ENCODE data around the gene PDE6C. TPM values are rescaled to one million over a fixed set of nuclear protein-coding genes. Genes with fewer than 3 reads are reported as not detected.

The PDE6C gene
- total RNA-seq, 2 experiments from 2014 or later, result 0.03 to 0.13 TPM

DNA sequence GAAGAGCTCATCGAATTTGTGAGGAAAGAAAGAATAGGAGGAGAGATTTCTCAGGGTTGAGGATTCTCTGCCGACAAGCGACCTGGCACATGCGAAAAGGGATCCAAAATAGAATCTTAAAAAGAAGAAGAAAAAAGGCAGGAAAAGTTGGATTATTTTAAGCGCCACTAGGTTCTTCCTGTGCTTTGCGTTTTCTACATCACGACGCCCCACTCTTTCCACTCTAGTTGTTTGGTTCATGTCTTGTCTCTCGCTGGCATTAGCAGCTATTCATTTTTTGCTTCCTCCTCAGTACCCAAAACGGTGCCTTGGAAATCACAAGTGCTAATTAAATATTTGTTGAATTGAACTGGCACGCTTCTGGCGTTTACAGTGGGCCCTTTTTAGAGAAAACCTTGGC is 90.7 kb downstream of the PDE6C start:
- no peaks in the 10 kb centered on the region for H4K20me1 ChIP-seq (ENCODE audit: insufficient read depth, low read length)
- ChIA-PET POLR2A (interaction anchor here (0.5 to 3.2 kb wide), 13 partner anchors 9 to 656 kb away, joined by 3 to 14 read pairs (median 4); no protein-coding TSS in a partner anchor), CTCF (ENCODE audit: unreplicated experiment) (interaction anchor here (0.7 to 1.4 kb wide), 4 partner anchors 9 to 327 kb away, joined by 3 to 4 read pairs (median 4); no protein-coding TSS in a partner anchor)
- TSS peak; percentile 78 for BruUV-seq (replicated peaks)
- H3K9me3 ChIP-seq (ENCODE audit: low read length), result no peaks in the 10 kb centered on the region
- DNase-seq (ENCODE audit: low spot score), result peak; percentile 16
- H3K27ac ChIP-seq (ENCODE audit: low read depth, low read length, poor library complexity, severe bottlenecking), result peak overlapping the region; percentile 64
- H3K9me2 ChIP-seq (ENCODE audit: insufficient read depth, low read length), result no peaks in the 10 kb centered on the region
- peak overlapping the region; percentile 98 for H2AFZ ChIP-seq (ENCODE audit: low read length)
- TF ChIP-seq, protein P1, sequence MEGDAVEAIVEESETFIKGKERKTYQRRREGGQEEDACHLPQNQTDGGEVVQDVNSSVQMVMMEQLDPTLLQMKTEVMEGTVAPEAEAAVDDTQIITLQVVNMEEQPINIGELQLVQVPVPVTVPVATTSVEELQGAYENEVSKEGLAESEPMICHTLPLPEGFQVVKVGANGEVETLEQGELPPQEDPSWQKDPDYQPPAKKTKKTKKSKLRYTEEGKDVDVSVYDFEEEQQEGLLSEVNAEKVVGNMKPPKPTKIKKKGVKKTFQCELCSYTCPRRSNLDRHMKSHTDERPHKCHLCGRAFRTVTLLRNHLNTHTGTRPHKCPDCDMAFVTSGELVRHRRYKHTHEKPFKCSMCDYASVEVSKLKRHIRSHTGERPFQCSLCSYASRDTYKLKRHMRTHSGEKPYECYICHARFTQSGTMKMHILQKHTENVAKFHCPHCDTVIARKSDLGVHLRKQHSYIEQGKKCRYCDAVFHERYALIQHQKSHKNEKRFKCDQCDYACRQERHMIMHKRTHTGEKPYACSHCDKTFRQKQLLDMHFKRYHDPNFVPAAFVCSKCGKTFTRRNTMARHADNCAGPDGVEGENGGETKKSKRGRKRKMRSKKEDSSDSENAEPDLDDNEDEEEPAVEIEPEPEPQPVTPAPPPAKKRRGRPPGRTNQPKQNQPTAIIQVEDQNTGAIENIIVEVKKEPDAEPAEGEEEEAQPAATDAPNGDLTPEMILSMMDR (conservative IDR thresholded peaks at IDR 0.05; ENCODE audit: low read length), result no peak
- TF ChIP-seq EZH2phosphoT487 (IDR thresholded peaks at IDR 0.05; ENCODE audit: borderline replicate concordance, low read depth, low read length), result no peak
- peaks cover 11% of the 10 kb centered on the region; the same call in 1 of the 2 replicates for H3K79me2 ChIP-seq (ENCODE audit: insufficient read depth, low read depth, low read length)
- peaks cover 18% of the 10 kb centered on the region for H3K36me3 ChIP-seq (ENCODE audit: insufficient read depth, low read length)
- H3K4me1 ChIP-seq (ENCODE audit: insufficient read depth, low read length, poor library complexity, severe bottlenecking), result peaks cover 25% of the 10 kb centered on the region
- H3K4me2 ChIP-seq (ENCODE audit: low read length), result peak overlapping the region; percentile 94
- peak overlapping the region; percentile 73 for H3K4me3 ChIP-seq (ENCODE audit: low read depth, low read length, poor library complexity, severe bottlenecking)
- intact Hi-C loops (cut with micrococcal nuclease; ENCODE audit: unreplicated experiment), result loop anchor here (5.0 to 10.0 kb wide), 3 partner anchors 192 to 844 kb away; partner anchors contain the start of genes HELLS and SLC35G1

- peaks cover 10% of the 10 kb centered on the region; the same call in 1 of the 2 replicates for H3K36me3 ChIP-seq (ENCODE audit: insufficient read depth, low read length)
- peak overlapping the region; percentile 12; the same call in 1 of the 2 replicates for H3K4me2 ChIP-seq (ENCODE audit: low read length)
- peaks cover 25% of the 10 kb centered on the region for H3K4me1 ChIP-seq (ENCODE audit: insufficient read depth, low read length, poor library complexity, severe bottlenecking)
- H3K79me2 ChIP-seq (ENCODE audit: insufficient read depth, low read depth, low read length), result peaks cover 11% of the 10 kb centered on the region; the same call in 1 of the 2 replicates
- CTCF ChIA-PET (ENCODE audit: unreplicated experiment), result interaction anchor here (0.6 kb wide), 1 partner anchor 92 kb away, joined by 3 read pairs; no protein-coding TSS in a partner anchor
- TF ChIP-seq, protein P1 (conservative IDR thresholded peaks at IDR 0.05; ENCODE audit: low read length), result no peak
- no peak for TF ChIP-seq EZH2phosphoT487 (IDR thresholded peaks at IDR 0.05; ENCODE audit: borderline replicate concordance, low read depth, low read length)
- H2AFZ ChIP-seq (ENCODE audit: low read length), result peak overlapping the region; percentile 98
- no peak overlapping the region for H3K4me3 ChIP-seq (ENCODE audit: low read depth, low read length, poor library complexity, severe bottlenecking)
- DNase-seq (ENCODE audit: low spot score), result no peak
- intact Hi-C loops (cut with micrococcal nuclease; ENCODE audit: unreplicated experiment), result loop anchor here (5.0 to 10.0 kb wide), 3 partner anchors 191 to 843 kb away; partner anchors contain the start of genes HELLS and SLC35G1
- POLR2A ChIA-PET, result interaction anchor here (3.2 kb wide), 1 partner anchor 15 kb away, joined by 14 read pairs; no protein-coding TSS in a partner anchor
- BruUV-seq (replicated peaks), result no TSS peak
- no peaks in the 10 kb centered on the region for H3K9me2 ChIP-seq (ENCODE audit: insufficient read depth, low read length)
- H4K20me1 ChIP-seq (ENCODE audit: insufficient read depth, low read length), result no peaks in the 10 kb centered on the region
- no peaks in the 10 kb centered on the region for H3K9me3 ChIP-seq (ENCODE audit: low read length)
- H3K27ac ChIP-seq (ENCODE audit: low read depth, low read length, poor library complexity, severe bottlenecking), result no peak overlapping the region
Observed at GRCh38 chr10:93703841-93704240, 91.5 kb downstream of the PDE6C start.

GRCh38 chr10:93704451-93704850 is 92.1 kb downstream of the PDE6C start:
- Histone ChIP-seq H3K4me1 (ENCODE audit: insufficient read depth, low read length, poor library complexity, severe bottlenecking) (peaks cover 25% of the 10 kb centered on the region), H3K79me2 (ENCODE audit: insufficient read depth, low read depth, low read length) (peaks cover 11% of the 10 kb centered on the region; the same call in 1 of the 2 replicates), H3K27ac (ENCODE audit: low read depth, low read length, poor library complexity, severe bottlenecking) (no peak overlapping the region), H3K4me3 (ENCODE audit: low read depth, low read length, poor library complexity, severe bottlenecking) (no peak overlapping the region), H3K9me2 (ENCODE audit: insufficient read depth, low read length) (no peaks in the 10 kb centered on the region), H3K4me2 (ENCODE audit: low read length) (no peak overlapping the region), H2AFZ (ENCODE audit: low read length) (peak overlapping the region; percentile 98; the same call in 1 of the 2 replicates), H3K36me3 (ENCODE audit: insufficient read depth, low read length) (peaks cover 4% of the 10 kb centered on the region; the same call in 1 of the 2 replicates), H3K9me3 (ENCODE audit: low read length) (no peaks in the 10 kb centered on the region), H4K20me1 (ENCODE audit: insufficient read depth, low read length) (no peaks in the 10 kb centered on the region)
- CTCF ChIA-PET (ENCODE audit: unreplicated experiment), result interaction anchor here (0.6 kb wide), 1 partner anchor 92 kb away, joined by 3 read pairs; no protein-coding TSS in a partner anchor
- no peak for DNase-seq (ENCODE audit: low spot score)
- no peak for TF ChIP-seq EZH2phosphoT487 (IDR thresholded peaks at IDR 0.05; ENCODE audit: borderline replicate concordance, low read depth, low read length)
- TF ChIP-seq, protein P1 (conservative IDR thresholded peaks at IDR 0.05; ENCODE audit: low read length), result no peak
- BruUV-seq (replicated peaks), result no TSS peak
- intact Hi-C loops (cut with micrococcal nuclease; ENCODE audit: unreplicated experiment), result loop anchor here (5.0 to 10.0 kb wide), 3 partner anchors 190 to 843 kb away; partner anchors contain the start of genes HELLS and SLC35G1
- POLR2A ChIA-PET, result no interaction called here
